ENCODE measurements around the gene HEATR5B.

DNA sequence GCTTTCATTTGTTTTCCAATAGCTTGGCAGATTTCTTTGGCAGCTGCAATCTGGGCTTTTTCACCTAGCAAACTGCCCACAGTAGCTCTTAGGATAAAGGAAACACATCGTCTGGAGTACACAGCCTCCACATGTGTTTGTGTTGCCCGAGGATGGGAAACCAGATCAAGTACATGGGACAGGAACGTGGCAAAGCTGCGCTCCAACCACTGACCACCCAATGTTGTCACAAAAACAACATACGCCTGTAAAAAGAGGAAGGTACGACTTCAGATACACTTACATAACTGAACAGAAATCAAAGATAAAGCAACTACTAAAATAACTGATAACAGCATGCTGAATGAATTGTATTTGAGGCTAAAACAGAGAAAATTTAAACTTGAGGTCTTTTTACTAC lies 15.5 kb downstream of the HEATR5B start:
- TF ChIP-seq CTCF (IDR thresholded peaks at IDR 0.05) (no peak), POLR2A (IDR thresholded peaks at IDR 0.05) (no peak)
